Kidney tubule cell (primary cell): ENCODE data around the gene LYZL2.
A peak's percentile ranks its signal among the peaks of the same experiment; 100 is the strongest.
"Not testable (repeated sequence)": the region's sequence is repeated elsewhere in the genome, so short reads cannot be mapped to it uniquely, and the experiment has no call there.

Experiments
- DNase-seq: peaks from one replicate; pipeline ENCODE4 v3.0.0-alpha.2; 2018; ENCODE audit warnings: low spot score

LYZL2 gene

GRCh38 chr10:30629653-30630052, at the start of gene LYZL2:
Gene LYZL2, minus strand, starts transcription at chr10:30629753. Its CDS starts 2,838 bp downstream, at chr10:30626915.
- DNase-seq: no peak

GRCh38 chr10:30677616-30678015, 48.1 kb upstream of the LYZL2 start:
- not testable (repeated sequence) for DNase-seq

GRCh38 chr10:30677146-30677545, 47.6 kb upstream of the LYZL2 start:
- not testable (repeated sequence) for DNase-seq

GRCh38 chr10:30675791-30676718, 46.5 kb upstream of the LYZL2 start:
- no peak for DNase-seq

GRCh38 chr10:30674796-30675195, 45.2 kb upstream of the LYZL2 start:
- no peak for DNase-seq

GRCh38 chr10:30673262-30673661, 43.7 kb upstream of the LYZL2 start:
- DNase-seq: not testable (repeated sequence)

GRCh38 chr10:30672338-30672737, 42.8 kb upstream of the LYZL2 start:
- DNase-seq: not testable (repeated sequence)

- peak; percentile 70 for DNase-seq
Measured at GRCh38 chr10:30671026-30671616, 41.6 kb upstream of the LYZL2 start.

- not testable (repeated sequence) for DNase-seq
Measured at GRCh38 chr10:30667982-30668381, 38.4 kb upstream of the LYZL2 start.

- not testable (repeated sequence) for DNase-seq
Measured at GRCh38 chr10:30663403-30663802, 33.9 kb upstream of the LYZL2 start.

- DNase-seq: no peak
Measured at GRCh38 chr10:30662814-30663213, 33.3 kb upstream of the LYZL2 start.

GRCh38 chr10:30660314-30660713, 30.8 kb upstream of the LYZL2 start:
- not testable (repeated sequence) for DNase-seq

- DNase-seq: no peak
Measured at GRCh38 chr10:30656233-30656632, 26.7 kb upstream of the LYZL2 start.

GRCh38 chr10:30655001-30655400, 25.4 kb upstream of the LYZL2 start:
- DNase-seq: not testable (repeated sequence)

- not testable (repeated sequence) for DNase-seq
Measured at GRCh38 chr10:30651470-30652397, 22.2 kb upstream of the LYZL2 start.

GRCh38 chr10:30647089-30647488, 17.5 kb upstream of the LYZL2 start:
- DNase-seq: no peak

GRCh38 chr10:30645340-30645827, 15.8 kb upstream of the LYZL2 start:
- peak; percentile 3 for DNase-seq

- DNase-seq: not testable (repeated sequence)
Measured at GRCh38 chr10:30644408-30644861, 14.9 kb upstream of the LYZL2 start.

GRCh38 chr10:30643557-30644199, 14.1 kb upstream of the LYZL2 start:
- DNase-seq: not testable (repeated sequence)

- not testable (repeated sequence) for DNase-seq
Measured at GRCh38 chr10:30642856-30643255, 13.3 kb upstream of the LYZL2 start.
